Sigmoid colon (tissue), 7 donors: ENCODE data around the gene NHERF2. TPM values are rescaled to one million over a fixed set of nuclear protein-coding genes. Genes with fewer than 3 reads are reported as not detected.

Experiments
- DNase-seq: peaks from one replicate; pipeline ENCODE4 v3.0.0-alpha.2; 2019
- H3K27ac ChIP-seq, 4 donors: fragments of 200-600 bp; sonication (generic); one replicate each; pipeline ENCODE4 v1.5.1; 2016 to 2019; ENCODE audit warnings: mild to moderate bottlenecking in 1 of 4
- H3K27me3 ChIP-seq, 3 donors: fragments of 200-600 bp; sonication (generic); one replicate each; pipeline ENCODE4 v1.5.1; 2019; ENCODE audit warnings: mild to moderate bottlenecking in 1 of 3
- H3K36me3 ChIP-seq, 4 donors: fragments of 200-600 bp; sonication (generic); one replicate each; pipeline ENCODE4 v1.5.1; 2016 to 2019
- H3K4me1 ChIP-seq, 4 donors: fragments of 200-600 bp; sonication (generic); one replicate each; pipeline ENCODE4 v1.5.1; 2017 to 2019
- H3K4me3 ChIP-seq, 4 donors: fragments of 200-600 bp; sonication (generic); one replicate each; pipeline ENCODE4 v1.5.1; 2017 to 2019; ENCODE audit warnings: mild to moderate bottlenecking in 2 of 4, moderate library complexity in 1 of 4
- H3K9me3 ChIP-seq, 4 donors: fragments of 200-600 bp in 3 of 4; sonication (generic) in 3 of 4; one replicate each; pipeline versions ENCODE4 v1.5.1 to v1.6.1; 2013 to 2019
- CTCF ChIP-seq, 4 experiments: fragments of 450-650 bp in 3 of 4; fragments of 200-600 bp in 1 of 4; IDR thresholded peaks; one replicate each; pipeline ENCODE4 v1.5.1; 2016 to 2019; ENCODE audit warnings: antibody characterized with exemption in 4 of 4, mild to moderate bottlenecking in 3 of 4, moderate library complexity in 2 of 4
- EP300 ChIP-seq, 4 donors: sonication (generic); formaldehyde crosslinking; IDR thresholded peaks; one replicate each; pipeline ENCODE4 v1.6.1; 2017; ENCODE audit warnings: antibody characterized with exemption in 4 of 4
- POLR2A ChIP-seq, 2 donors: fragments of 450-650 bp; IDR thresholded peaks; one replicate each; pipeline ENCODE4 v1.6.1; 2016; ENCODE audit warnings: antibody characterized with exemption in 2 of 2, mild to moderate bottlenecking in 2 of 2, moderate library complexity in 2 of 2
- POLR2AphosphoS5 ChIP-seq, 4 donors: sonication (generic); formaldehyde crosslinking; IDR thresholded peaks; one replicate each; pipeline ENCODE4 v1.6.1; 2017; ENCODE audit warnings: antibody characterized with exemption in 4 of 4
- WGBS, 2 donors: extraction: QIAGEN DNeasy Blood & Tissue Kit; methylation state at CpG; one replicate each; pipeline ENCODE4 v1.1.7; 2013; 5-methylcytosine and 5-hydroxymethylcytosine counted together
- intact Hi-C: fragments of 100-400 bp; cut with DNase I; formaldehyde crosslinking; loops from one replicate; pipeline ENCODE4 v1.15.1; 2023
- polyA plus RNA-seq, 3 donors: library from polyadenylated mRNA; stranded (reverse); fragments of 200-250 nt; gene quantifications; one replicate each; pipeline ENCODE4 v1.2.3, GENCODE V29; 2013
- total RNA-seq, 4 donors: library from RNA; depleted of rRNA; stranded (reverse); fragments of >200 nt; gene quantifications; one replicate each; pipeline ENCODE4 v1.1.0, GENCODE V29; 2016
- donor health status: healthy with polysubstance abuse.
- donor health status: Bipolar disorder and iron deficiency.
- donor health status: healthy.

Gene NHERF2
- total and polyA plus RNA-seq, 7 donors, result 23.5 to 105 (median 46.7) TPM

GRCh38 chr16:2078096-2078495 is 51.4 kb downstream of the NHERF2 start:
- intact Hi-C loops, result no loop called here
- H3K36me3 ChIP-seq, result peaks cover 37 to 89% (median 59%) of the 10 kb centered on the region in 4 donors
- H3K9me3 ChIP-seq, result no peaks in the 10 kb centered on the region
- WGBS, 2 donors, result 96 to 98% methylated on average over 7 of the region's 7 CpGs
- H3K4me3 ChIP-seq, result no peak overlapping the region
- no peak overlapping the region for H3K27ac ChIP-seq
- no peaks in the 10 kb centered on the region for H3K27me3 ChIP-seq
- TF ChIP-seq POLR2AphosphoS5 (IDR thresholded peaks at IDR 0.05), result no peak
- no peak for TF ChIP-seq CTCF (IDR thresholded peaks at IDR 0.05)
- no peak for TF ChIP-seq EP300 (IDR thresholded peaks at IDR 0.05)
- no peak for TF ChIP-seq POLR2A (IDR thresholded peaks at IDR 0.05)
- peaks cover 0 to 18% (median 13%) of the 10 kb centered on the region in 4 donors for H3K4me1 ChIP-seq
- no peak for DNase-seq

GRCh38 chr16:2078691-2079090 is 52.0 kb downstream of the NHERF2 start:
- H3K4me3 ChIP-seq, result no peak overlapping the region
- no peak for TF ChIP-seq CTCF (IDR thresholded peaks at IDR 0.05)
- no peak for TF ChIP-seq POLR2AphosphoS5 (IDR thresholded peaks at IDR 0.05)
- no peak for TF ChIP-seq EP300 (IDR thresholded peaks at IDR 0.05)
- TF ChIP-seq POLR2A (IDR thresholded peaks at IDR 0.05), result no peak
- 95% methylated on average over 23 of the region's 23 CpGs for WGBS, 2 donors
- H3K36me3 ChIP-seq, result peaks cover 32 to 83% (median 54%) of the 10 kb centered on the region in 4 donors
- intact Hi-C loops, result no loop called here
- no peaks in the 10 kb centered on the region for H3K27me3 ChIP-seq
- no peak overlapping the region for H3K27ac ChIP-seq
- no peak for DNase-seq
- peaks cover 0 to 23% (median 18%) of the 10 kb centered on the region in 4 donors for H3K4me1 ChIP-seq
- no peaks in the 10 kb centered on the region for H3K9me3 ChIP-seq

- no peaks in the 10 kb centered on the region for H3K27me3 ChIP-seq
- no peak for DNase-seq
- 96% methylated on average over 30 of the region's 30 CpGs for WGBS, 2 donors
- TF ChIP-seq EP300 (IDR thresholded peaks at IDR 0.05), result no peak
- no peak for TF ChIP-seq POLR2A (IDR thresholded peaks at IDR 0.05)
- no peak for TF ChIP-seq CTCF (IDR thresholded peaks at IDR 0.05)
- no peak for TF ChIP-seq POLR2AphosphoS5 (IDR thresholded peaks at IDR 0.05)
- H3K4me1 ChIP-seq, result peaks cover 0 to 27% (median 22%) of the 10 kb centered on the region in 4 donors
- intact Hi-C loops, result no loop called here
- no peak overlapping the region for H3K4me3 ChIP-seq
- H3K36me3 ChIP-seq, result peaks cover 25 to 82% (median 47%) of the 10 kb centered on the region in 4 donors
- no peaks in the 10 kb centered on the region for H3K9me3 ChIP-seq
- no peak overlapping the region for H3K27ac ChIP-seq
Observed at GRCh38 chr16:2079311-2079800, 52.7 kb downstream of the NHERF2 start.

GRCh38 chr16:2079991-2080390 is 53.3 kb downstream of the NHERF2 start:
- Histone ChIP-seq H3K4me1 (peaks cover 0 to 27% (median 22%) of the 10 kb centered on the region in 4 donors), H3K4me3 (no peak overlapping the region), H3K36me3 (peaks cover 21 to 82% (median 43%) of the 10 kb centered on the region in 4 donors), H3K27ac (no peak overlapping the region), H3K27me3 (no peaks in the 10 kb centered on the region), H3K9me3 (no peaks in the 10 kb centered on the region)
- TF ChIP-seq POLR2AphosphoS5 (IDR thresholded peaks at IDR 0.05) (no peak), POLR2A (IDR thresholded peaks at IDR 0.05) (no peak), CTCF (IDR thresholded peaks at IDR 0.05) (no peak), EP300 (IDR thresholded peaks at IDR 0.05) (no peak)
- WGBS, 2 donors, result 88 to 93% methylated on average over 16 of the region's 16 CpGs
- no peak for DNase-seq
- intact Hi-C loops, result no loop called here
